Activated T-helper 1 cell treated with anti-CD3 and anti-CD28 coated beads, Interleukin-12 subunit alpha, Interleukin-12 subunit beta, Interleukin-2, Interleukin-4 antibody, amounts not matched to agents 30 ng/mL and 10 ng/mL and 1 ng/mL, durations not matched to agents 14 hours and 24 hours and 36 hours (primary cell): ENCODE measurements around the gene RELA. TPM values are rescaled to one million over a fixed set of nuclear protein-coding genes. Genes with fewer than 3 reads are reported as not detected.
"Not testable (repeated sequence)": the region's sequence is repeated elsewhere in the genome, so short reads cannot be mapped to it uniquely, and the experiment has no call there.

ENCODE experiments used
- DNase-seq: peaks from one replicate; pipeline ENCODE4 v3.0.0; 2021; ENCODE audit warnings: low spot score
- H3K27ac Mint-ChIP-seq: one replicate; pipeline ENCODE4 v1.8.0; 2021; ENCODE audit warnings: mild to moderate bottlenecking, mixed read lengths
- H3K27me3 Mint-ChIP-seq: one replicate; pipeline ENCODE4 v1.8.0; 2022; ENCODE audit warnings: mild to moderate bottlenecking, moderate library complexity, mixed read lengths; ENCODE audit not compliant: insufficient read depth
- H3K36me3 Mint-ChIP-seq: one replicate; pipeline ENCODE4 v1.8.0; 2021; ENCODE audit warnings: low read depth, mixed read lengths
- H3K4me1 Mint-ChIP-seq: one replicate; pipeline ENCODE4 v1.8.0; 2021; ENCODE audit warnings: low read depth, mixed read lengths
- H3K4me3 Mint-ChIP-seq: one replicate; pipeline ENCODE4 v1.8.0; 2021; ENCODE audit warnings: mild to moderate bottlenecking, moderate library complexity, mixed read lengths
- H3K9me3 Mint-ChIP-seq: one replicate; pipeline ENCODE4 v1.8.0; 2021; ENCODE audit warnings: mixed read lengths
- intact Hi-C: fragments of 100-400 bp; cut with micrococcal nuclease; formaldehyde crosslinking; loops from one replicate; pipeline ENCODE4 v1.15.1; 2024
- total RNA-seq: library from RNA; stranded (reverse); gene quantifications from 2 replicates; pipeline ENCODE4 v1.2.3, GENCODE V29; 2022

Gene RELA
- total RNA-seq, 1 donor from 2014 or later, result 102 TPM

GRCh38 chr11:65639623-65640482, 22.9 kb downstream of the RELA start:
- Mint-ChIP-seq H3K4me1 (peaks cover 48% of the 10 kb centered on the region), H3K27ac (peak overlapping the region; percentile 83), H3K27me3 (no peaks in the 10 kb centered on the region), H3K36me3 (peaks cover 33% of the 10 kb centered on the region), H3K4me3 (peak overlapping the region; percentile 82), H3K9me3 (no peaks in the 10 kb centered on the region)
- intact Hi-C loops, result loop anchor here (2.0 kb wide), 2 partner anchors 73 to 219 kb away; partner anchors contain the start of genes CFL1 and KAT5
- DNase-seq, result peak; percentile 70

- Mint-ChIP-seq H3K4me1 (peaks cover 45% of the 10 kb centered on the region), H3K4me3 (peak overlapping the region; percentile 82), H3K27ac (peak overlapping the region; percentile 83), H3K36me3 (peaks cover 29% of the 10 kb centered on the region)
- not testable (repeated sequence) for DNase-seq, H3K27me3 Mint-ChIP-seq, H3K9me3 Mint-ChIP-seq
- intact Hi-C loops, result loop anchor here (2.0 kb wide), 2 partner anchors 74 to 220 kb away; partner anchors contain the start of genes CFL1 and KAT5
These were observed 23.5 kb downstream of the RELA start for GRCh38 chr11:65639228-65639597.

GRCh38 chr11:65637794-65638419, 24.8 kb downstream of the RELA start, which contains the start of gene SIPA1:
Gene SIPA1 (plus strand): TSS chr11:65638101. CDS start chr11:65640922, 2,821 bp downstream.
- DNase-seq, result peak; percentile 74
- Mint-ChIP-seq H3K9me3 (no peaks in the 10 kb centered on the region), H3K27me3 (no peaks in the 10 kb centered on the region), H3K4me3 (peak within 1 kb of the TSS; percentile 82), H3K4me1 (peaks cover 40% of the 10 kb centered on the region), H3K27ac (peak within 1 kb of the TSS; percentile 83), H3K36me3 (peaks cover 22% of the 10 kb centered on the region)
- intact Hi-C loops, result loop anchor here (1.0 to 2.0 kb wide), 5 partner anchors 14 to 221 kb away; partner anchors contain the start of genes CFL1, KAT5 and PCNX3

GRCh38 chr11:65637032-65637557, 25.6 kb downstream of the RELA start:
- peaks cover 40% of the 10 kb centered on the region for H3K4me1 Mint-ChIP-seq
- DNase-seq, result no peak
- peaks cover 22% of the 10 kb centered on the region for H3K36me3 Mint-ChIP-seq
- H3K9me3 Mint-ChIP-seq, result no peaks in the 10 kb centered on the region
- intact Hi-C loops, result no loop called here
- H3K27me3 Mint-ChIP-seq, result no peaks in the 10 kb centered on the region
- H3K27ac Mint-ChIP-seq, result peak overlapping the region; percentile 58
- H3K4me3 Mint-ChIP-seq, result peak overlapping the region; percentile 82

DNA sequence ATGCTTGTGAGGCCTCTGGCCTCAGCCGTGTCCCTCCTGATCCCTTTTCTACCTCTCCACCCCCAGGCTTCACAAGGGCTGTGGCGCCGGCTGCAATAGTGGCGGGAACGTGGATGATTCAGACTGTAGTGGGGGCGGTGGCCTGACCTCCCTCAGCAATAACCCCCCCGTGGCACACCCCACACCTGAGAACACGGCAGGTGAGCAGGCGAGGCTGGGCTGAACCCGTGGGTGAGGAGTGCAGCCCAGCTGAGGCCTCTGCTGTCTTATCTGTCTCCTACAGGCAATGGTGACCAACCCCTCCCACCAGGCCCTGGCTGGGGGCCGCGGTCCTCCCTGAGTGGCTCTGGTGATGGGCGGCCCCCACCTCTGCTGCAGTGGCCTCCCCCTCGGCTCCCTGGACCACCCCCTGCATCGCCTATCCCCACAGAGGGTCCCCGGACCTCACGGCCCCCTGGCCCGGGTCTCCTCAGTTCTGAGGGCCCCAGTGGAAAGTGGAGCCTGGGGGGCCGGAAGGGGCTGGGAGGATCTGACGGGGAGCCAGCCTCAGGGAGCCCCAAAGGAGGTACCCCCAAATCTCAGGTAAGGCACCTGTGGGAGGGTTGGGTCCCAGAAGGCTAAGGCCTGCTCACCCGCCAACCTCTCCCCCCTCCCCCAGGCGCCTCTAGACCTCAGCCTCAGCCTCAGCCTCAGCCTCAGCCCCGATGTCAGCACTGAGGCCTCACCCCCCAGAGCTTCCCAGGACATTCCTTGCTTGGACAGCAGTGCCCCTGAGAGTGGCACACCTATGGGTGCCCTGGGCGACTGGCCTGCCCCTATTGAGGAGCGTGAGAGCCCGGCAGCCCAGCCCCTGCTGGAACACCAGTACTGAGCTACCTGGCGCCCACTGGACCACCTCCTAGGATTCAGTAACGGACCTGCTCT, 26.3 kb downstream of the RELA start:
- intact Hi-C loops, result no loop called here
- H3K4me3 Mint-ChIP-seq, result peak overlapping the region; percentile 53
- peaks cover 34% of the 10 kb centered on the region for H3K4me1 Mint-ChIP-seq
- H3K27me3 Mint-ChIP-seq, result no peaks in the 10 kb centered on the region
- H3K9me3 Mint-ChIP-seq, result no peaks in the 10 kb centered on the region
- no peak for DNase-seq
- H3K36me3 Mint-ChIP-seq, result peaks cover 23% of the 10 kb centered on the region
- H3K27ac Mint-ChIP-seq, result no peak overlapping the region

- Mint-ChIP-seq H3K9me3 (no peaks in the 10 kb centered on the region), H3K36me3 (peaks cover 23% of the 10 kb centered on the region), H3K27me3 (no peaks in the 10 kb centered on the region), H3K27ac (no peak overlapping the region), H3K4me3 (no peak overlapping the region), H3K4me1 (peaks cover 34% of the 10 kb centered on the region)
- intact Hi-C loops, result no loop called here
- DNase-seq, result no peak
These were observed 27.6 kb downstream of the RELA start for GRCh38 chr11:65634905-65635731.

DNA sequence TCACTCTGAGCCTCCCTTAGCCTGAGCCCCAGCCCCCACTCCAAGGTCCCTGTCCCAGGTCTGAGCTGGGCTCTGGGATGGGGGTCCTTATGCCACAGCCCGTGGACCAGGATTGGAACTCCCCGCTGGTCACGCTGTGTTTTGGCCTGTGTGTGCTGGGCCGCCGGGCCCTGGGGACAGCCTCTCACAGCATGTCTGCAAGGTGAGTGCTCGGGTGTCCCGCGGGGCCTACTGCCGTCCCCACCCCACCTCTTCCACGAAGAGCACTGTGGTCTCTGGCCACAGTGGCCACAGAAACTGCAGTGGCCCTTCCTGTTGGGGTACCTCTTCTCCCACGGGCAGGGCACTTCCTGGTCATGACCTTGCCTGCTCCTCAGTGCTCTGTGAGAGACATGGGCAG, 28.3 kb downstream of the RELA start:
- Mint-ChIP-seq H3K27ac (no peak overlapping the region), H3K27me3 (no peaks in the 10 kb centered on the region), H3K4me3 (no peak overlapping the region), H3K36me3 (peaks cover 23% of the 10 kb centered on the region), H3K9me3 (no peaks in the 10 kb centered on the region), H3K4me1 (peaks cover 28% of the 10 kb centered on the region)
- intact Hi-C loops, result no loop called here
- DNase-seq, result no peak

DNA sequence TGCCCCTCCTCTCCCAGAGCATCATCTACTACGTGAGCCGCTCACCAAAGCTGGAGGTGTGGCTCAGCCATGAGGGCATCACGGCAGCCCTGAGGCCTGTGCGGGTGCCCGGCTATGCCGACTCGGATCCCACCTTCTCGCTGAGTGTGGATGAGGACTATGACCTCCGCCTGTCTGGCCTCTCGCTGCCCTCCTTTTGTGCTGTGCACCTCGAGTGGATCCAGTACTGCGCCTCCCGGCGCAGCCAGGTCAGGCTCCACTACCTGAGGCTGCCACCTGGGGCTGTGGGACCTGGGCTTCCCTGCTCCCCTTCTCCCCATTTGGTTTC, 28.6 kb downstream of the RELA start:
- no peak for DNase-seq
- peaks cover 23% of the 10 kb centered on the region for H3K36me3 Mint-ChIP-seq
- intact Hi-C loops, result no loop called here
- no peaks in the 10 kb centered on the region for H3K27me3 Mint-ChIP-seq
- H3K9me3 Mint-ChIP-seq, result no peaks in the 10 kb centered on the region
- no peak overlapping the region for H3K27ac Mint-ChIP-seq
- peaks cover 27% of the 10 kb centered on the region for H3K4me1 Mint-ChIP-seq
- no peak overlapping the region for H3K4me3 Mint-ChIP-seq

- peaks cover 23% of the 10 kb centered on the region for H3K36me3 Mint-ChIP-seq
- H3K4me3 Mint-ChIP-seq, result no peak overlapping the region
- no peak for DNase-seq
- H3K27me3 Mint-ChIP-seq, result no peaks in the 10 kb centered on the region
- intact Hi-C loops, result no loop called here
- no peak overlapping the region for H3K27ac Mint-ChIP-seq
- no peaks in the 10 kb centered on the region for H3K9me3 Mint-ChIP-seq
- H3K4me1 Mint-ChIP-seq, result peaks cover 22% of the 10 kb centered on the region
These were observed 29.2 kb downstream of the RELA start for GRCh38 chr11:65633390-65634108.

DNA sequence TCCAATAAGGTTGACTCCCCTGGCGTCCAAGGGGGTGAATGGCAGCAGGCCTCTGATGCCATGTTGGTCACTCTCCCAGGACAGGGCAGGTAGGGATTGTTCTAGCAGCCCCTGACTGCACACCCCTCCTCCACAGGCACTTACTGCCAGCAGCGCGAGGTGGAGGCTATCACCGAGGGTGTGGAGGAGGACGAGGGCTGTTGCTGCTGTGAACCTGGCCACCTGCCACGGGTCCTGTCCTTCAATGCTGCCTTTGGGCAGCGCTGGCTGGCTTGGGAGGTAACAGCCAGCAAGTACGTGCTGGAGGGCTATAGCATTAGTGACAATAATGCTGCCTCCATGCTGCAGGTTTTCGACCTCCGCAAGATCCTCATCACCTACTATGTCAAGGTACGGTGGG, 32.5 kb downstream of the RELA start:
- Mint-ChIP-seq H3K4me3 (no peak overlapping the region), H3K27ac (no peak overlapping the region), H3K27me3 (no peaks in the 10 kb centered on the region), H3K4me1 (peaks cover 7% of the 10 kb centered on the region), H3K9me3 (no peaks in the 10 kb centered on the region), H3K36me3 (peaks cover 23% of the 10 kb centered on the region)
- no peak for DNase-seq
- intact Hi-C loops, result no loop called here

DNA sequence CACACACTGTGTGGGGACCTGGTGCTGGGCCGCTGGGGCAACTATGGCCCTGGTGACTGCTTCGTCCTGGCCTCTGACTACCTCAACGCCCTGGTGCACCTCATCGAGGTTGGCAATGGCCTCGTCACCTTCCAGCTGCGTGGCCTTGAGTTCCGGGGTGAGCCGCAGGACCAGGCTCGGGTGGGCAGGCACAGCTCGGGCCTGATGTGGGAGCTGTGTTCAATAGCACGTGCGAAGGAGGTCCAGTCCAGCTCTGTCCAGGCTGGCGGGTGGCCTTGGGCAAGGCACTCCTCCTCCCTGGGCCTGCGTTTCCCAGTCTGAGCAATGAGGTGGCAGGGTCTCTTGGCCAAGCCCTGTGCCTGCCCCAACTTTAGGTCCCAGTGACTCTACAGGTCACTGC, 33.1 kb downstream of the RELA start:
- Mint-ChIP-seq H3K36me3 (peaks cover 22% of the 10 kb centered on the region), H3K27ac (no peak overlapping the region), H3K4me3 (no peak overlapping the region), H3K4me1 (peaks cover 7% of the 10 kb centered on the region), H3K9me3 (no peaks in the 10 kb centered on the region), H3K27me3 (no peaks in the 10 kb centered on the region)
- no peak for DNase-seq
- intact Hi-C loops, result no loop called here
